Body of pancreas (tissue), 4 donors: ENCODE data around the gene ASB13. TPM values are rescaled to one million over a fixed set of nuclear protein-coding genes. Genes with fewer than 3 reads are reported as not detected.

Source experiments
- ATAC-seq: fragments of 150-250 bp; one replicate; pipeline ENCODE4 v1.9.1; 2016
- DNase-seq, 4 donors: peaks; one replicate each; pipeline ENCODE4 v3.0.0-alpha.2; 2019
- H3K27ac ChIP-seq, 4 donors: fragments of 200-600 bp; sonication (generic); 1 replicate in 3 of 4; 2 replicates in 1 of 4; pipeline versions ENCODE4 v1.5.1 to v1.6.1; 2016 to 2019; ENCODE audit warnings: mild to moderate bottlenecking in 1 of 4, mixed read lengths in 1 of 4, moderate library complexity in 1 of 4
- H3K27me3 ChIP-seq, 2 donors: fragments of 200-600 bp; sonication (generic); one replicate each; pipeline ENCODE4 v1.6.0; 2016; ENCODE audit warnings: mild to moderate bottlenecking in 1 of 2
- H3K36me3 ChIP-seq, 2 donors: fragments of 200-600 bp; sonication (generic); replicated peaks in 1 of 2; 2 replicates each; pipeline ENCODE4 v1.5.1; 2016; ENCODE audit warnings: low read depth in 2 of 2; ENCODE audit not compliant: insufficient read depth in 1 of 2
- H3K4me1 ChIP-seq: fragments of 200-600 bp; sonication (generic); one replicate; pipeline ENCODE4 v1.6.0; 2016
- H3K4me3 ChIP-seq, 2 donors: fragments of 200-600 bp; sonication (generic); 1 replicate in 1 of 2; 2 replicates in 1 of 2; pipeline ENCODE4 v1.5.1; 2016 to 2019
- H3K9me3 ChIP-seq, 3 donors: fragments of 200-600 bp; sonication (generic); 1 replicate in 2 of 3; 2 replicates in 1 of 3; pipeline ENCODE4 v1.5.1; 2016
- POLR2A ChIP-seq, 3 donors: fragments of 450-650 bp; IDR thresholded peaks; one replicate each; pipeline ENCODE4 v1.6.1; 2016; ENCODE audit warnings: antibody characterized with exemption in 3 of 3, mild to moderate bottlenecking in 2 of 3
- WGBS, 2 donors: methylation state at CpG; one replicate each; pipeline ENCODE4 v1.1.5; 2017; 5-methylcytosine and 5-hydroxymethylcytosine counted together
- intact Hi-C: fragments of 100-400 bp; cut with DNase I; formaldehyde crosslinking; loops from one replicate; pipeline ENCODE4 v1.15.1; 2023
- total RNA-seq, 2 donors: library from RNA; depleted of rRNA; stranded (reverse); fragments of >200 nt; gene quantifications; one replicate each; pipeline ENCODE4 v1.1.0, GENCODE V29; 2016
- TF ChIP-seq, protein P1 (sequence below), 7 experiments: fragments of 450-650 bp in 4 of 7; fragments of 200-600 bp in 3 of 7; sonication (generic) in 3 of 7; IDR thresholded peaks; one replicate each; pipeline ENCODE4 v1.5.1; 2016 to 2019; ENCODE audit warnings: antibody characterized with exemption in 7 of 7

The ASB13 gene
- total RNA-seq, 2 donors from 2014 or later, result 7.6 to 15.0 TPM

DNA sequence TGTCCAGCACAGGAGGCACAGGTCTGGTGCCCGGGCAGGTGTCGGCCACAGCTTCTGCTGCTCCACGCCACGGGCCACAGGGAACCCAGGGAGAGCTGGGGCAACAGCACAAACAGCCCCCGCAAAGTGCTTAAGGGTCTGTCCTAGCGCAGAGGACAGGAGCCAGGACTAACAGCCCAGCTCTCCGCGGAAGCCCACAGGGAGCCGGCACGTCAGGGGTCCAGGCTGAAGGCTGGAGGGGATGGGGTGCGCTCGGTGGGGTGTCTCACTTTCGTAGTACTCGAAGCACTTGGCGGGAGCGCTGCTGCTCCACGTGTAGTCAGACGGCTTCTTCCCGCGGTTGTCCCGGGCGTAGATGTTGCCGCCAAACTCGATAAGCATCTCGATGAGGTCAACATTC, 24.9 kb downstream of the ASB13 start:
- no peak for TF ChIP-seq POLR2A (IDR thresholded peaks at IDR 0.05)
- TF ChIP-seq, protein P1, sequence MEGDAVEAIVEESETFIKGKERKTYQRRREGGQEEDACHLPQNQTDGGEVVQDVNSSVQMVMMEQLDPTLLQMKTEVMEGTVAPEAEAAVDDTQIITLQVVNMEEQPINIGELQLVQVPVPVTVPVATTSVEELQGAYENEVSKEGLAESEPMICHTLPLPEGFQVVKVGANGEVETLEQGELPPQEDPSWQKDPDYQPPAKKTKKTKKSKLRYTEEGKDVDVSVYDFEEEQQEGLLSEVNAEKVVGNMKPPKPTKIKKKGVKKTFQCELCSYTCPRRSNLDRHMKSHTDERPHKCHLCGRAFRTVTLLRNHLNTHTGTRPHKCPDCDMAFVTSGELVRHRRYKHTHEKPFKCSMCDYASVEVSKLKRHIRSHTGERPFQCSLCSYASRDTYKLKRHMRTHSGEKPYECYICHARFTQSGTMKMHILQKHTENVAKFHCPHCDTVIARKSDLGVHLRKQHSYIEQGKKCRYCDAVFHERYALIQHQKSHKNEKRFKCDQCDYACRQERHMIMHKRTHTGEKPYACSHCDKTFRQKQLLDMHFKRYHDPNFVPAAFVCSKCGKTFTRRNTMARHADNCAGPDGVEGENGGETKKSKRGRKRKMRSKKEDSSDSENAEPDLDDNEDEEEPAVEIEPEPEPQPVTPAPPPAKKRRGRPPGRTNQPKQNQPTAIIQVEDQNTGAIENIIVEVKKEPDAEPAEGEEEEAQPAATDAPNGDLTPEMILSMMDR (IDR thresholded peaks at IDR 0.05), result no peak
- 85 to 87% methylated on average over 22 to 25 of the region's 25 CpGs for WGBS, 2 donors
- Histone ChIP-seq H3K27me3 (no peaks in the 10 kb centered on the region), H3K27ac (no peak overlapping the region), H3K4me3 (no peak overlapping the region), H3K36me3 (peaks cover 9 to 10% of the 10 kb centered on the region in 2 donors), H3K4me1 (peaks cover 18% of the 10 kb centered on the region), H3K9me3 (no peaks in the 10 kb centered on the region)
- intact Hi-C loops, result no loop called here
- no peak for DNase-seq
- ATAC-seq, result no peak

DNA sequence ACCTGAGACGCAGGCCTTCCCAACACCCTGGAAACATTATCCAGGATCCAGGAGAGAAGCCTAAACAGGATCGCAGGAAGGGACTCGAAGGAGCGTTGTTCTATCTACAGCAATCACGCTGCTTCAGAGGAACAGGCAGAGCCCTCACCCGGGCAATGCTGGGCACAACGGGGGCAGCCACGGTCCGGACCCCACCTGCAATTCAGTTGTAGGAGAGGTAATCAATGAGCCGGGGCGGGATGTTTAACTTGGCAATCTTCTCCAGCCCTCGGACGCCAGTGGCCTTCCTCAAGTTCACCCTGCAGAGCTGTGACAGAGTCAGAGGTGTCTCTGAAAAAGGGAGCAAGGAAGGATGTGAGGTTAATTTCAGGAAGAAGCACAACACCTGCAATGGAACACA, 25.9 kb downstream of the ASB13 start:
- Histone ChIP-seq H3K27ac (no peak overlapping the region), H3K9me3 (no peaks in the 10 kb centered on the region), H3K27me3 (no peaks in the 10 kb centered on the region), H3K36me3 (peaks cover 9 to 10% of the 10 kb centered on the region in 2 donors), H3K4me1 (peaks cover 11% of the 10 kb centered on the region), H3K4me3 (no peak overlapping the region)
- intact Hi-C loops, result no loop called here
- DNase-seq, result no peak
- no peak for ATAC-seq
- TF ChIP-seq POLR2A (IDR thresholded peaks at IDR 0.05), result no peak
- TF ChIP-seq, protein P1 (IDR thresholded peaks at IDR 0.05), result no peak
- WGBS, 2 donors, result 87 to 88% methylated on average over 13 of the region's 13 CpGs

DNA sequence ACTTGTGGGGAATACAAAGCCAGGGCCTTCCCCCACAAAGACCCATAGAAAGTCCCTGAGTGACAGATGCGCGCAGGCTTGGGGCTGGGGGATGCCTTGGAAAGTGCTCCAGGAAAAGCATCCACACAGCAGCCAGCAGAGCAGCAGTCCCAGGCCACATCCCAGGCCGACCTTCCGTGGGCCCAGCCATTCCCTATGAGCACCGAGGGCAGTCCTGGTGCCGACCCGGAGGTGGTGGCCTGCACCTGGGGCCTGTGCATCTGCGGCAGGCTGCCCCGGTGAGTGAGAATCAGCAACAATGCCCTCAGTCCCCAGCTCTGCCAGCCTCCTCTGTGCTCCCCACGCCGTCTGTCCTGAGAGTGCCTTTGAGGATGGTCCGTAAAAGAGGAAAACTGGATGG, 26.4 kb downstream of the ASB13 start:
- TF ChIP-seq, protein P1 (IDR thresholded peaks at IDR 0.05), result no peak
- no peak for TF ChIP-seq POLR2A (IDR thresholded peaks at IDR 0.05)
- Histone ChIP-seq H3K4me3 (no peak overlapping the region), H3K27me3 (no peaks in the 10 kb centered on the region), H3K4me1 (peaks cover 8% of the 10 kb centered on the region), H3K36me3 (peaks cover 9 to 10% of the 10 kb centered on the region in 2 donors), H3K9me3 (no peaks in the 10 kb centered on the region), H3K27ac (no peak overlapping the region)
- ATAC-seq (no peak), DNase-seq (no peak)
- intact Hi-C loops, result no loop called here
- 92 to 96% methylated on average over 6 to 11 of the region's 12 CpGs for whole genome bisulfite sequencing, 2 donors

DNA sequence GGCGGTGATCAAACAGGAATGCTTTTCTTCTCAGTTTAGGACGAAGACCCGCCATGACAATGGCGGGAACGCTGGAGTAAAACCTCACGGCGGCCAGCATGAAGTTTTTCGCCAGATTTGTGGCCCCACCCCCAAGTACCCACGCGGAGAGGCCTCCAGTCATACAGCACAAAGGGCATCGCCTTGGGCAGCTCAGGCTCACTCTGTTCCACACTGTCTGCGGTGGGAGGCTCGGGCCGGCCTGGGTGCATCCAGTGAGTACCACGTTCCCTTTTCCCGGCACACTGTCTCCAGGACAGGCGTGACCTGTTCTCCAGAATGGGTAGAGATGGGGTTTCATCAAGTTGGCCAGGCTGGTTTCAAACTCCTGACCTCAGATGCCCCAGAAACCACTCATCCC, 27.3 kb downstream of the ASB13 start:
- WGBS, 2 donors, result 93 to 96% methylated on average over 13 to 17 of the region's 17 CpGs
- H3K4me1 ChIP-seq, result peaks cover under 1% of the 10 kb centered on the region
- DNase-seq, result no peak
- H3K36me3 ChIP-seq, result peaks cover 9 to 10% of the 10 kb centered on the region in 2 donors
- ATAC-seq, result no peak
- no peak overlapping the region for H3K27ac ChIP-seq
- H3K9me3 ChIP-seq, result no peaks in the 10 kb centered on the region
- H3K4me3 ChIP-seq, result no peak overlapping the region
- no peak for TF ChIP-seq POLR2A (IDR thresholded peaks at IDR 0.05)
- TF ChIP-seq, protein P1 (IDR thresholded peaks at IDR 0.05), result no peak
- H3K27me3 ChIP-seq, result no peaks in the 10 kb centered on the region
- intact Hi-C loops, result no loop called here

DNA sequence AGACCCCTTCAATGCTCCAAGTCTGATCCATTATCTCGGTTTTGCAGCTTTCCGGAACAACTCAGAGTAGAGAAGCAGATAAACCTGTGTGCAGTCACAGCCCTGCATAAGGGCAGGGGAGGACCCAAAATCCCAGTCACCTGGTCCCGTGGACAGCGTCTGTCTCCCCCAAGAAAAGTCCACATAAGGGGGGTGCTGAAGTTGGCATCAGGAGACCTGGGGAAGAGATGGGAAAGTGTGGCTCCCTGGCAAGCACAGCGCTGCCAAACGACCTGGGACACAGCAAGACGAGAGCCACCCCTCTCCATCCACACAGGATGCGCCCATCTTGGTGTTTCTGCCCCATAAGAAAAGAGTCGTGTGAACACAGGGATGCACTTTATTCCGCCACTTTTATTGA, 27.9 kb downstream of the ASB13 start:
- Histone ChIP-seq H3K9me3 (no peaks in the 10 kb centered on the region), H3K36me3 (peaks cover 9 to 10% of the 10 kb centered on the region in 2 donors), H3K4me3 (no peak overlapping the region), H3K4me1 (peaks cover 6% of the 10 kb centered on the region), H3K27ac (no peak overlapping the region), H3K27me3 (no peaks in the 10 kb centered on the region)
- TF ChIP-seq POLR2A (IDR thresholded peaks at IDR 0.05), result no peak
- TF ChIP-seq, protein P1 (IDR thresholded peaks at IDR 0.05), result no peak
- DNase-seq (no peak), ATAC-seq (no peak)
- intact Hi-C loops, result no loop called here
- WGBS, 2 donors, result 90 to 92% methylated on average over 8 to 10 of the region's 10 CpGs
